GM21737 (cell line): ENCODE results near the gene TMEM220.
"Not testable (repeated sequence)": the region's sequence is repeated elsewhere in the genome, so short reads cannot be mapped to it uniquely, and the experiment has no call there.

ENCODE experiments used
- ATAC-seq: cut with Tn5 transposase; IDR thresholded peaks from one replicate; pipeline ENCODE4 v1.9.1; 2021; ENCODE audit warnings: mild to moderate bottlenecking, moderate library complexity; ENCODE audit not compliant: unreplicated experiment

Gene TMEM220

GRCh38 chr17:10755592-10756127, 25.8 kb upstream of the TMEM220 start:
- ATAC-seq = no peak

GRCh38 chr17:10754861-10755591, 25.2 kb upstream of the TMEM220 start:
- ATAC-seq = no peak

GRCh38 chr17:10754109-10754508, 24.3 kb upstream of the TMEM220 start:
- ATAC-seq = no peak

GRCh38 chr17:10752696-10753095, 22.9 kb upstream of the TMEM220 start:
- ATAC-seq = no peak

- ATAC-seq = no peak
Measured at GRCh38 chr17:10751563-10751962, 21.7 kb upstream of the TMEM220 start.

GRCh38 chr17:10750210-10750609, 20.4 kb upstream of the TMEM220 start:
- ATAC-seq = no peak

DNA sequence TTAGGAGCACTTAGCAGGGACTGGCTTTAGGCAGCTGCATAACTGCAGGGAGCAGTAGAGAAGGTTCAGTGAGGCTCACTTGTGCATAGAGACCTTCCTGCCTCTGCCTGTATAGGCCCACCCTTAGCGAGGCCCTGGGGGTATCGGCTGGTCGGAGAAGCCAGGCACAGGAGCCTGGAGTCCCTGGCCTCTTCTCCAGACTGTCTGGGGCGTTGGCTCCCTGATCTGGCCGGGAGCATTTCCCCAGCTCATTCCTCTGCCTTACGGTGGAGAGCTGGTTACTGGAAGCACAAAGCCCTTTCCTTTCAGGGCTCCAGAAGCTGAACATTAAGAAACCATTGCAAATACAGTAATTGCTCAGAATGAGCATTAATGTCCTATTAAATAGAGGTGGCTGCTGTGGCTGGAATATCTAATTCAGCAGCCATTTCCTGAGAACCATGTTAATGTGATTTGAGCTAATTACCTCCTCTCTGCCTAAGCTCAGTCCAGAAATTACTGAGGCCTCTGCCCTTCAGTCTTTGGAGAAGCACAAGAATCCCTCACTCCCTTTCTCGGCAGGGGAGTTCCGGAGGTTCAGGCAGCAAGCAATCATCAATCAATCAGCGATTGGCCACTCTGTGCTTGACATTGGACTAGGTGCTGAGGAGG, 18.8 kb upstream of the TMEM220 start:
- ATAC-seq = no peak

DNA sequence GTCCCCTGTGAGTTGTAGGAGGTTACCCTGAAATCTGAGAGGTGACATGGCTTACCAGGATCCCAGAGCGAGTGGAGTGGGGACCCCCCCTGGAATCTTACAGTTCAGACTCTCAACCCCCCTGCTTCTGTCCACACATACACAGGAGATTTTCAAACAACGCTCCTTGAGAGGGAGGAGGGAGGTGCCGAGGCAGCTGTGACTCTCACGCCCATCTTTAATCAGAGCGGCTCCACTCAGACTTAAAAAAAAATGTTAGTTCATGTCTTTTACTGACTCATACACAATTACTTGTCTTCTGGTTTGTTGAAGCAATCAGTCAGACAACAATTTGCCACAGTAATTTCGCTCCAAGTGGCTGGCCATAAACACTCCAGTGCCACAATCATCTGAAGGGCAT, 15.4 kb upstream of the TMEM220 start:
- no peak for ATAC-seq

DNA sequence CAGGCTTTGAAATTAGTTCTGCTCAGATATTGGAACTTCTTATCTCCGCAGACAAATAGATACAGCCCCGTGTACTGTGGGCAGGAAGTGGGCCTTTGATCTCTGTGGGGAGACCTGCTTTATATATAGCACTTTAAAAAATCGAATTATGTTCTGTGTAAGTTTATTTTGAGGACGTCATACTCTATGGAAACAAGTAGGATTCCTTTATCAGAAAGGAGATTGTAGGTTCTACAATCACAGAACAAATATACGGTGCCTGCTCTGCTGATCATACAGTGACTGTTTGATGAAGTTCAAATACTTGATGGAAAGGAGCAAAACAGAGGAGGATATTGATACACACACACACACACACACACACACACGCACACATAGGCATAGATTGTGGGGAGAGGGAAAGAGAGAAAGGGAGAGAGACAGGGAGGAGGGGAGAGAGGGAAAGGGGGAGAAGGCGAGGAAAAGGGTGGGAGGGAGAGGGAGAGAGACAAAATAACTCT, 14.7 kb upstream of the TMEM220 start:
- no peak for ATAC-seq

DNA sequence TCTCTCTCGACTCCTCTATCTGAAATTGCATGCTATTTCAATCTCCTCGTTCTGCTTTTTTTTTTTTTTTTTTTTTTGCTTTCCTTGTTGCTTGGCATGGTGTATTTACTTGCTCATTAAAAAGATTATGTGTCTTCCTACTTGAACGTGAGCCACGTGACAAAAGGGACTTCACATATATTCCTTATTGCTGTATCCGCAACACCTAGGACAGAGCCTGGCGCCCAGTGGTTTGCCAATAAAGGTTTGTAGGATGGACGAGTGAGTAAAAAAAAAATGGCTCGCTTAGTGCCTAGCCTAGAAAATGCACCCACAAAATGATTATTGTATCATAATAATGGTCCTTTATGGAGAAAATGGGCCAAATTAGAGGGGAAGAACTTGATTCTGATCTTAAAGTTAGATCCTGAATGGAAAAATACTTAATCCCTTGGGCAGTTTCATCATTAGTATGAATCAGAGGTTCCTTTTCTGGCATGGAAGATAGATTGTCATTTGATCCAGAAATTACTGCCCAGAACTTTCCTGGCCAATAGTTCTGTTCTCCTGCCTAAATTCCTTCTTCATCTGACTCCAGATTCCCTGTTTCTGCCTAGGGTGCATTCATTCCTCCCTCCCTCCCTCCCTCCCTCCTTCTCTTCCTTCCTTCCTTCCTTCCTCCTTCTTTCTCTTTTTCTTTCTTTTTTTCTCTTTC, 13.6 kb upstream of the TMEM220 start:
- no peak for ATAC-seq

DNA sequence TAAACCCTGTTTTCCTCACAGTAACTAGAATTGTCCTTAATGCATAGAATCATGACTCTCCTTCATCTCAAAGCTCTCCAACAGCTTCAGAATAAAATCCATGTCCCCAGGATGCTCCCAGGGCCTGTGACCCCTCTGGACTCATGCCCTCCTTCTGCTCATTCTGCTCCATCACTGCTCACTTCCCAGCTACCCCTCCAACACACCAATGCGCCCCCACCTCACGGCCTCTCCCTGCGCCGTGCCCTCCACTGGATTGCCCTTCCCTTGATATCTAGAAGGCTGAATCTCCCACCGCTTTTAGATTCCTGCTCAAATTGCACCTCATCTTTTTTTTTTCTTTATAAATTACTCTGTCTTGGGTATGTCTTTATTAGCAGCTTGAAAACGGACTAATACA, 12.6 kb upstream of the TMEM220 start:
- ATAC-seq = no peak

GRCh38 chr17:10741416-10742135, 11.8 kb upstream of the TMEM220 start:
- no peak for ATAC-seq

DNA sequence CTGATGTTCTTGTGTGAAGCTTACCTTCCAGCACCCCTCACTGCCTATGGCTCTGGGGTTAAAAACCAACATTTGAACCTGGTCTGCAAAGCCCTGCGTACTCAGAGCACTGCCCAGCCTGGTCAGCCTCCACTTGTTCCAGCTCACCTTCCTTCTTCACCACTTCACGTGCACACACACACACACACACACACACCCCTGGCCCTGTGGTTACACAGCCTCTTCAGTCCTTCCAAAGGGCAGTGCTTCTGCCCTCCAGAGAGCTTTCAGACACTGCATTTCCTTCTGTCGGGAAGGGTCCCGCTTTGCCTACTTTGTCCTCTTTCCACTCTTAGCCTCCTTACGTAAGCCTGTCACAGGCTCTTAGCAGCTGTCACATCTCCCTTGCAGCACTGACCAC, 9.6 kb upstream of the TMEM220 start:
- no peak for ATAC-seq

DNA sequence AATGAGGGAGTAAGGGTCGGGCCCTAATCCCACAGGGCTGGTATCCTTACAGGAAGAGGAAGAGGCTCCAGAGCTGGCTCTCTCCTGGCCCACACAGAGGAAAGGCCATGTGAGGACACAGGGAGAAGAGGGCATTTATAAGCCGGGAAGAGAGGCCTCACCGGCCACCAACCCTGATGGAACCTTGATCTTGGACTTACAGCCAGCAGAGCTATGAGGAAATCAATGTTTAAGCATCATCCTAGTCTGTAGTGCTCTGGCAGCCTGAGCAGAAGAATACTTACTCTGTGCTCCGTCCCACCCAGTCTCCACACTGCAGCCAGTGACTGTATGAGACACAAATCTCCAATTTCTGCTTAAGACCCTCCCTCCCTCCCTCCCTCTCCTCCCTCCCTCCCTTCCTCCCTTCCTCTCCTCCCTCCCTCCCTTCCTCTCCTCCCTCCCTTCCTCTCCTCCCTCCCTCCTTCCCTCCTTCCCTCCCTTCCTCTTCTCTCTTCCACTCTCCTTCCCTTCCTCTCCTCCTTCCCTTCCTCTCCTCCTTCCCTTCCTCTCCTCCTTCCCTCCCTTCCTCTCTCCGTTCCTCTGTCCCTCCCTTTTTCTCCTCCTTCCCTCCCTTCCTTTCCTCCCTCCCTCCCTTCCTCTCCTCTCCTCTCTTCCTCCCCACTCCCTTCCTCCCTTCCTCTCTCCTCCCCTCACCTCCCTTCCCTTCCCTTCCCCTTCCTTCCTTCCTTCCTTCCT, 8.9 kb upstream of the TMEM220 start:
- ATAC-seq = no peak

GRCh38 chr17:10737736-10738135, 7.9 kb upstream of the TMEM220 start:
- ATAC-seq = no peak

DNA sequence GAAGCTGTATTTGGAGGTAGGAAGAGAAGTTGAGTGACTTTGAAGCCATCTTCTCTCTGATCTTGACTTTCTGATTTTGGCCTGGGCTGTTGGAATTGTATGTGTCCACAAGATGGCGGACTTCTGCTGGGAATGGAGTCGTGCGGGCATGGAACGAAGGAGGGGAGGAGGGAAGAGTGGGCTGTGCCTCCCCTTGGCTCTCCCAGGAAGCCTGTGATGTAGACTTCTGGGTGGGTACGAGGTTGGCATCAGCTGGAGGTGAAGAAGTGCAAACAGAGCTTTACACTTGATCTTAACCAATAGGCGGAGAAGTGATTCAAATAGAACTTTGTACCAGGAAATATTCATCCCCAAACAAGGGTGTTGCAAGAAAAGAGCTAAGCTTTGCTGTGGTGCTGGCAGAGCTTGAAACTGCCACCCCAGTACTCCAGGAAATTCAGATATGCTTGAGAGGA, 7.4 kb upstream of the TMEM220 start:
- no peak for ATAC-seq

GRCh38 chr17:10735821-10736220, 6.0 kb upstream of the TMEM220 start:
- no peak for ATAC-seq

GRCh38 chr17:10735251-10735650, 5.4 kb upstream of the TMEM220 start:
- ATAC-seq = no peak

GRCh38 chr17:10733666-10734065, 3.8 kb upstream of the TMEM220 start:
- ATAC-seq = no peak

- not testable (repeated sequence) for ATAC-seq
Measured at GRCh38 chr17:10732121-10732520, 2.3 kb upstream of the TMEM220 start.
